Astrocyte (in vitro differentiated cells and primary cell): ENCODE results near the gene CBLC. TPM values are rescaled to one million over a fixed set of nuclear protein-coding genes. Genes with fewer than 3 reads are reported as not detected.

Experiments
- DNase-seq: peaks from one replicate; pipeline ENCODE4 v3.0.0-alpha.2; 2010; ENCODE audit warnings: low read depth
- FAIRE-seq: peaks from 2 replicates; lab custom pipeline; 2011; peaks lifted over from hg19 to GRCh38; lab: Jason Lieb, UNC
- H2AFZ ChIP-seq: 2 replicates; pipeline ENCODE4 v1.6.0; 2012; ENCODE audit warnings: low read depth, low read length, inconsistent platforms
- H3K27ac ChIP-seq: 2 replicates; pipeline ENCODE4 v1.5.1; 2011; ENCODE audit warnings: low read depth, low read length, inconsistent platforms
- H3K27me3 ChIP-seq: 2 replicates; pipeline ENCODE4 v1.6.0; 2011; ENCODE audit warnings: low read length, inconsistent platforms; ENCODE audit not compliant: insufficient read depth
- H3K36me3 ChIP-seq: 2 replicates; pipeline ENCODE4 v1.5.1; 2011; ENCODE audit warnings: low read length, inconsistent platforms; ENCODE audit not compliant: insufficient read depth
- H3K4me1 ChIP-seq: 2 replicates; pipeline ENCODE4 v1.5.1; 2011; ENCODE audit warnings: low read length, inconsistent platforms; ENCODE audit not compliant: insufficient read depth
- H3K4me2 ChIP-seq: 2 replicates; pipeline ENCODE4 v1.6.0; 2012; ENCODE audit warnings: low read length, inconsistent platforms
- H3K4me3 ChIP-seq: 2 replicates; pipeline ENCODE4 v1.5.1; 2011; ENCODE audit warnings: low read depth, mild to moderate bottlenecking, low read length, inconsistent platforms; ENCODE audit not compliant: insufficient read depth
- H3K79me2 ChIP-seq: 2 replicates; pipeline ENCODE4 v1.6.0; 2012; ENCODE audit warnings: mild to moderate bottlenecking, low read length, inconsistent platforms; ENCODE audit not compliant: insufficient read depth
- H3K9ac ChIP-seq: 2 replicates; pipeline ENCODE4 v1.6.0; 2012; ENCODE audit warnings: mild to moderate bottlenecking, low read length, inconsistent platforms
- H3K9me3 ChIP-seq: 2 replicates; pipeline ENCODE4 v1.5.1; 2012; ENCODE audit warnings: low read depth, mild to moderate bottlenecking, low read length, inconsistent platforms; ENCODE audit not compliant: insufficient read depth
- H4K20me1 ChIP-seq: 2 replicates; pipeline ENCODE4 v1.6.0; 2012; ENCODE audit warnings: low read length, inconsistent platforms; ENCODE audit not compliant: insufficient read depth
- H3K27ac Mint-ChIP-seq: one replicate; pipeline ENCODE4 v1.8.0; 2021; ENCODE audit warnings: mild to moderate bottlenecking, mixed read lengths; ENCODE audit not compliant: unreplicated experiment
- H3K27me3 Mint-ChIP-seq: one replicate; pipeline ENCODE4 v1.8.0; 2021; ENCODE audit warnings: low read depth, mixed read lengths; ENCODE audit not compliant: unreplicated experiment
- H3K36me3 Mint-ChIP-seq: one replicate; pipeline ENCODE4 v1.8.0; 2021; ENCODE audit warnings: low read depth, mixed read lengths; ENCODE audit not compliant: unreplicated experiment
- H3K4me1 Mint-ChIP-seq: one replicate; pipeline ENCODE4 v1.8.0; 2021; ENCODE audit warnings: low read depth, mixed read lengths; ENCODE audit not compliant: unreplicated experiment
- H3K4me3 Mint-ChIP-seq: one replicate; pipeline ENCODE4 v1.8.0; 2021; ENCODE audit warnings: mild to moderate bottlenecking, moderate library complexity, mixed read lengths; ENCODE audit not compliant: unreplicated experiment
- H3K9me3 Mint-ChIP-seq: one replicate; pipeline ENCODE4 v1.8.0; 2021; ENCODE audit warnings: mild to moderate bottlenecking, mixed read lengths; ENCODE audit not compliant: unreplicated experiment
- EZH2 ChIP-seq: IDR thresholded peaks from 2 replicates; pipeline ENCODE4 v1.6.1; 2012; ENCODE audit warnings: mild to moderate bottlenecking, low read length, inconsistent platforms; ENCODE audit not compliant: insufficient read depth
- total RNA-seq: library from RNA; stranded (reverse); gene quantifications from 2 replicates; pipeline ENCODE4 v1.2.1, GENCODE V29; 2021
- TF ChIP-seq, protein P1 (sequence below): IDR thresholded peaks from 2 replicates; pipeline ENCODE4 v1.5.1; 2011; ENCODE audit warnings: low read depth, mild to moderate bottlenecking, inconsistent platforms, low read length, moderate library complexity; ENCODE audit not compliant: insufficient read depth

CBLC gene
- total RNA-seq, 1 donor from 2014 or later, result not detected

DNA sequence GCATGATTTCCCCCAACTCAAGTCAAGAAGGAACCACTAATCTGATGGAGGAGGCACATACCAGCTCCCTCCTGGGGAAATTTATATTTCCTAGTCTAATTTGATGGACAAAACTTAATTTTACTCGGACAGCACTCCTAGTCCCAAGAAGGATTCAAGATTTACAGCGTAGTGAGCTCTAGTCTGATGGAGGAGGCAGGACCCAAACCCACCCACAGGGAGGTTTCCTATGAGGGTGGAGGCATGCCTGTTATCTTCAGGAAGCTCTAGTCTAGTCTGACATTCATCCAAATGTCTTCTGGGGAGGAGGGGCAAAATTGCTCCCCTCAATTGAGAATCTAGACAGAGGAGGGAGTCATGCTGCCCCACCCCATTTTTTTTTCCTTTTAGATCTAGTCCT lies 39.6 kb upstream of the CBLC start:
- no peaks in the 10 kb centered on the region for H3K9me3 ChIP-seq
- H3K36me3 ChIP-seq, result no peaks in the 10 kb centered on the region
- no peak overlapping the region for H2AFZ ChIP-seq
- no peak for TF ChIP-seq EZH2
- TF ChIP-seq, protein P1, sequence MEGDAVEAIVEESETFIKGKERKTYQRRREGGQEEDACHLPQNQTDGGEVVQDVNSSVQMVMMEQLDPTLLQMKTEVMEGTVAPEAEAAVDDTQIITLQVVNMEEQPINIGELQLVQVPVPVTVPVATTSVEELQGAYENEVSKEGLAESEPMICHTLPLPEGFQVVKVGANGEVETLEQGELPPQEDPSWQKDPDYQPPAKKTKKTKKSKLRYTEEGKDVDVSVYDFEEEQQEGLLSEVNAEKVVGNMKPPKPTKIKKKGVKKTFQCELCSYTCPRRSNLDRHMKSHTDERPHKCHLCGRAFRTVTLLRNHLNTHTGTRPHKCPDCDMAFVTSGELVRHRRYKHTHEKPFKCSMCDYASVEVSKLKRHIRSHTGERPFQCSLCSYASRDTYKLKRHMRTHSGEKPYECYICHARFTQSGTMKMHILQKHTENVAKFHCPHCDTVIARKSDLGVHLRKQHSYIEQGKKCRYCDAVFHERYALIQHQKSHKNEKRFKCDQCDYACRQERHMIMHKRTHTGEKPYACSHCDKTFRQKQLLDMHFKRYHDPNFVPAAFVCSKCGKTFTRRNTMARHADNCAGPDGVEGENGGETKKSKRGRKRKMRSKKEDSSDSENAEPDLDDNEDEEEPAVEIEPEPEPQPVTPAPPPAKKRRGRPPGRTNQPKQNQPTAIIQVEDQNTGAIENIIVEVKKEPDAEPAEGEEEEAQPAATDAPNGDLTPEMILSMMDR, result no peak
- Mint-ChIP-seq H3K36me3 (no peaks in the 10 kb centered on the region), H3K4me3 (no peak overlapping the region), H3K4me1 (peaks cover 14% of the 10 kb centered on the region), H3K27ac (no peak overlapping the region), H3K27me3 (peaks cover 3% of the 10 kb centered on the region), H3K9me3 (no peaks in the 10 kb centered on the region)
- H3K27me3 ChIP-seq, result no peaks in the 10 kb centered on the region
- FAIRE-seq (no peak), DNase-seq (no peak)
- no peak overlapping the region for H3K4me3 ChIP-seq
- peak overlapping the region; percentile 67 for H3K27ac ChIP-seq
- H3K79me2 ChIP-seq, result no peaks in the 10 kb centered on the region
- H3K9ac ChIP-seq, result peak overlapping the region; percentile 43
- H3K4me2 ChIP-seq, result no peak overlapping the region
- no peaks in the 10 kb centered on the region for H4K20me1 ChIP-seq
- H3K4me1 ChIP-seq, result peaks cover 38% of the 10 kb centered on the region

DNA sequence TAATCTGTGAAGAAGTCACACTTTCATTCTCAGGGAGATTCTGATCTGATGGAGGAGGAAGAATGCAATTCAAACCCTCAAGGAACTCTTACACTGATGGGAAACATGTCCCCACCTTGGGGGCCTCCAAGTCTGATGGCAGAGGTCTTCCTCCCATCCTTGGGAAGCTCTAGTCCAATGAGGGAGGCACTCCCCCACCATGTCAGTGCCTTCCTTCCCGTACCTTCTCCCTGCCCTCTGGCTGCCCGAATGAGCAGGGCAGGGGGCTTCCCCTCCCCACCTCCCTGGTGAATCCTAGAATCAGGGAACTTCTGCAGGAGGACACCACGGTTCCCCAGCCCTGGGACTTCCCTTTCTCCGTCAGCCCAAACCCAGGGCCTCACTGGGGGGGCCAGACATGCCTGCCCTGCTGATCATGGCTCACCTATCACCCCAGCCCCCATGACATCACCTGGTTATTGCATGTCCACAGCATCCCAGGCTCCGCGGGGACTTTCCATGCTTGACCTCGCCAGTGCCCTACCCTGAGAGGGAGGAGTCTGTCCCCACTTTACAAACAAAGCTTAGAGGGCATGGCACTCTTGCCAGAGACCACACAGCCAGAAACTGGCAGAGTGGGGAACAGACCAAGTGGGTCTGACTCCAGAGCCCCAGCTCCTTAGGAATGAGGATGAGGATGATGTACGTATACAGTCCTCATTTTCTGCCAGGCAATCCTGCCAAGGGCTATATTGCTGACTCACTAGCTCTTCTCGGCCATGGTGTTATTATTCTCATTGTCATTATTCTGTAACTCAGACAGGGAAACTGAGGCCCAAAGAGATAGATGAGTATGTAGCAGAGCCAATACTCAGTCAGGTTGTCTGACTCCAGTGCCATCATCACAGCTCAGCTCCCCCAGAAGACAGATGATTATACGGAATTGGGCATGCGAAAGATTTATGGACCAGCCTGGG lies 38.8 kb upstream of the CBLC start:
- FAIRE-seq (no peak), DNase-seq (no peak)
- no peaks in the 10 kb centered on the region for H3K36me3 Mint-ChIP-seq
- H3K4me3 Mint-ChIP-seq, result peak overlapping the region; percentile 34
- peaks cover 38% of the 10 kb centered on the region for H3K4me1 ChIP-seq
- H4K20me1 ChIP-seq, result no peaks in the 10 kb centered on the region
- H3K27me3 ChIP-seq, result no peaks in the 10 kb centered on the region
- no peak for TF ChIP-seq EZH2
- TF ChIP-seq, protein P1, result no peak
- H3K4me3 ChIP-seq, result no peak overlapping the region
- no peak overlapping the region for H3K27ac ChIP-seq
- peaks cover 15% of the 10 kb centered on the region for H3K4me1 Mint-ChIP-seq
- H3K9me3 ChIP-seq, result no peaks in the 10 kb centered on the region
- H2AFZ ChIP-seq, result no peak overlapping the region
- no peak overlapping the region for H3K27ac Mint-ChIP-seq
- H3K4me2 ChIP-seq, result no peak overlapping the region
- H3K9me3 Mint-ChIP-seq, result no peaks in the 10 kb centered on the region
- H3K9ac ChIP-seq, result no peak overlapping the region
- no peaks in the 10 kb centered on the region for H3K27me3 Mint-ChIP-seq
- H3K79me2 ChIP-seq, result no peaks in the 10 kb centered on the region
- no peaks in the 10 kb centered on the region for H3K36me3 ChIP-seq

DNA sequence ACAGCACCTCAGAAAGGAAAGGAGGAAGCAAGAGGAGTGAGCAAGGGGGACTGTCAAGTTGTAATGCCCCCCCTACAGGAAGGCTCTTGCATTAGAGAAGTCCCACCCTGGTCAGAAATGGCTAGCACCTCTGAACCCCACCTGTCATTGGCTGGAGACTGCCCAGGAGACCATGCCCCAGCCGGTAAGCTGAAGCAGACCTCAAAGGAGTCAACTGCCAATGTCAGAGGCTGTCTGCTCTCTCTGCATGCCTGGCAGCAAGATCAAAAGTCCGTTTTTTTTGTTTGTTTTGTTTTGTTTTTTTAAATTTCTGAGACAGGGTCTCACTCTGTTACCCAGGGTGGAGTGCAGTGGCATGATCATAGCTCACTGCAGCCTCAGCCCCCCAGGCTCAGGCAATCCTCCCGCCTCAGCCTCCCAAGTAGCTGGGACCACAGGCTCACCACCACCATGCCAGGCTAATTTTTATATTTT lies 37.3 kb upstream of the CBLC start:
- Histone ChIP-seq H3K9me3 (no peaks in the 10 kb centered on the region), H3K79me2 (no peaks in the 10 kb centered on the region), H3K4me2 (no peak overlapping the region), H3K27ac (no peak overlapping the region), H3K9ac (no peak overlapping the region), H3K4me1 (peaks cover 41% of the 10 kb centered on the region), H4K20me1 (no peaks in the 10 kb centered on the region), H3K4me3 (no peak overlapping the region), H3K27me3 (no peaks in the 10 kb centered on the region), H3K36me3 (no peaks in the 10 kb centered on the region), H2AFZ (no peak overlapping the region)
- Mint-ChIP-seq H3K36me3 (no peaks in the 10 kb centered on the region), H3K27ac (no peak overlapping the region), H3K9me3 (no peaks in the 10 kb centered on the region), H3K4me3 (no peak overlapping the region), H3K4me1 (peaks cover 11% of the 10 kb centered on the region), H3K27me3 (no peaks in the 10 kb centered on the region)
- FAIRE-seq (no peak), DNase-seq (no peak)
- TF ChIP-seq, protein P1, result no peak
- no peak for TF ChIP-seq EZH2
